Measurements from ENCODE around the gene TMEM254. TPM values are rescaled to one million over a fixed set of nuclear protein-coding genes. Genes with fewer than 3 reads are reported as not detected.
"Not testable (repeated sequence)": the region's sequence is repeated elsewhere in the genome, so short reads cannot be mapped to it uniquely, and the experiment has no call there.

TMEM254 gene
- total and polyA plus RNA-seq, 3 donors from 2014 or later = 51.5 to 69.6 (median 53.0) TPM

DNA sequence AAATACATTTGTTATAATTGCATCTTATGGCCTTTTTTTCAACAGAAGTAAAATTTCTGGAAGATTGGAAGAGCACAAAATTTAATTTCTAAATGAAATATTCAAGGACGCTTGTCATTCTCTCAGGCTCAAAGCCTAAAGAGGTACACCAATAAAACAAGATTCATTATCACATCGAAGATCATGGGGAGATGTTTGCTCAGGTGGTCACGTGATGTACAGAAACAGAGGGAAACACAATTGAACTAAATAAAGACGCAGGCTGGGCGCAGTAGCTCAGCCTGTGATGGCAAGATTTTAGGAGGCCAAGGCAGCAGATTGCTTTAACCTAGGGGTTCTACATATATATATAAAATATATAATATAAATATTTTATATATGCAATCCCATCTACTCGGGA is 37.3 kb upstream of the TMEM254 start:
- Histone ChIP-seq H3K27me3 (no peaks in the 10 kb centered on the region), H3K4me3 (no peak overlapping the region), H3K9me3 (no peaks in the 10 kb centered on the region), H3K4me1 (no peaks in the 10 kb centered on the region), H3K27ac (no peak overlapping the region), H3K36me3 (ENCODE audit: low read depth, missing control alignments) (no peaks in the 10 kb centered on the region)
- no peak for DNase-seq
- WGBS, 2 donors = 86 to 88% methylated on average over 6 of the region's 6 CpGs
- intact Hi-C loops (cut with DNase I; ENCODE audit: low total_unique reads) = no loop called here
- no peak for TF ChIP-seq POLR2A (IDR thresholded peaks at IDR 0.05)
- TF ChIP-seq, protein P1, sequence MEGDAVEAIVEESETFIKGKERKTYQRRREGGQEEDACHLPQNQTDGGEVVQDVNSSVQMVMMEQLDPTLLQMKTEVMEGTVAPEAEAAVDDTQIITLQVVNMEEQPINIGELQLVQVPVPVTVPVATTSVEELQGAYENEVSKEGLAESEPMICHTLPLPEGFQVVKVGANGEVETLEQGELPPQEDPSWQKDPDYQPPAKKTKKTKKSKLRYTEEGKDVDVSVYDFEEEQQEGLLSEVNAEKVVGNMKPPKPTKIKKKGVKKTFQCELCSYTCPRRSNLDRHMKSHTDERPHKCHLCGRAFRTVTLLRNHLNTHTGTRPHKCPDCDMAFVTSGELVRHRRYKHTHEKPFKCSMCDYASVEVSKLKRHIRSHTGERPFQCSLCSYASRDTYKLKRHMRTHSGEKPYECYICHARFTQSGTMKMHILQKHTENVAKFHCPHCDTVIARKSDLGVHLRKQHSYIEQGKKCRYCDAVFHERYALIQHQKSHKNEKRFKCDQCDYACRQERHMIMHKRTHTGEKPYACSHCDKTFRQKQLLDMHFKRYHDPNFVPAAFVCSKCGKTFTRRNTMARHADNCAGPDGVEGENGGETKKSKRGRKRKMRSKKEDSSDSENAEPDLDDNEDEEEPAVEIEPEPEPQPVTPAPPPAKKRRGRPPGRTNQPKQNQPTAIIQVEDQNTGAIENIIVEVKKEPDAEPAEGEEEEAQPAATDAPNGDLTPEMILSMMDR (IDR thresholded peaks at IDR 0.05) = no peak

- intact Hi-C loops (cut with DNase I; ENCODE audit: low total_unique reads); H3K27me3 ChIP-seq; H3K4me1 ChIP-seq; H3K36me3 ChIP-seq (ENCODE audit: low read depth, missing control alignments); DNase-seq; H3K4me3 ChIP-seq; H3K27ac ChIP-seq; H3K9me3 ChIP-seq: not testable (repeated sequence)
- WGBS, 2 donors = 68 to 85% methylated on average over 6 of the region's 6 CpGs
These were observed 33.5 kb upstream of the TMEM254 start for GRCh38 chr10:80044935-80045334.

- H3K36me3 ChIP-seq (ENCODE audit: low read depth, missing control alignments) = no peaks in the 10 kb centered on the region
- no peaks in the 10 kb centered on the region for H3K9me3 ChIP-seq
- no peak overlapping the region for H3K27ac ChIP-seq
- no peak overlapping the region for H3K4me3 ChIP-seq
- intact Hi-C loops (cut with DNase I; ENCODE audit: low total_unique reads) = no loop called here
- no peaks in the 10 kb centered on the region for H3K27me3 ChIP-seq
- no peaks in the 10 kb centered on the region for H3K4me1 ChIP-seq
- peak; percentile 89 for DNase-seq
- WGBS, 2 donors = 41 to 43% methylated on average over 10 of the region's 10 CpGs
- TF ChIP-seq POLR2A (IDR thresholded peaks at IDR 0.05) = no peak
- TF ChIP-seq, protein P1 (IDR thresholded peaks at IDR 0.05) = peak; percentile 56 to 91 (median 64)
These were observed 31.6 kb upstream of the TMEM254 start for GRCh38 chr10:80046629-80047441.

- Histone ChIP-seq H3K27me3 (no peaks in the 10 kb centered on the region), H3K27ac (no peak overlapping the region), H3K9me3 (no peaks in the 10 kb centered on the region), H3K4me3 (no peak overlapping the region), H3K36me3 (ENCODE audit: low read depth, missing control alignments) (no peaks in the 10 kb centered on the region), H3K4me1 (no peaks in the 10 kb centered on the region)
- WGBS, 2 donors = 94% methylated on average over 3 of the region's 3 CpGs
- intact Hi-C loops (cut with DNase I; ENCODE audit: low total_unique reads) = no loop called here
- TF ChIP-seq, protein P1 (IDR thresholded peaks at IDR 0.05) = no peak
- no peak for TF ChIP-seq POLR2A (IDR thresholded peaks at IDR 0.05)
- DNase-seq = no peak
These were observed 27.7 kb upstream of the TMEM254 start for GRCh38 chr10:80050752-80051151.

- TF ChIP-seq, protein P1 (IDR thresholded peaks at IDR 0.05) = no peak
- TF ChIP-seq POLR2A (IDR thresholded peaks at IDR 0.05) = no peak
- WGBS, 2 donors = 57 to 66% methylated on average over 3 of the region's 3 CpGs
- peak; percentile 34 for DNase-seq
- Histone ChIP-seq H3K27me3 (no peaks in the 10 kb centered on the region), H3K4me1 (no peaks in the 10 kb centered on the region), H3K4me3 (no peak overlapping the region), H3K9me3 (no peaks in the 10 kb centered on the region), H3K27ac (no peak overlapping the region), H3K36me3 (ENCODE audit: low read depth, missing control alignments) (no peaks in the 10 kb centered on the region)
- intact Hi-C loops (cut with DNase I; ENCODE audit: low total_unique reads) = no loop called here
These were observed 26.5 kb upstream of the TMEM254 start for GRCh38 chr10:80051993-80052392.

Data from testis (tissue), 3 donors.